Osteocyte (in vitro differentiated cells): ENCODE data around the gene TRIM39. TPM values are rescaled to one million over a fixed set of nuclear protein-coding genes. Genes with fewer than 3 reads are reported as not detected.

Experiments used
- DNase-seq: peaks from one replicate; pipeline ENCODE4 v3.0.0; 2021; ENCODE audit warnings: mixed read lengths; ENCODE audit not compliant: unreplicated experiment; ENCODE audit errors: extremely low spot score
- H3K27ac Mint-ChIP-seq: one replicate; pipeline ENCODE4 v1.8.0; 2021; ENCODE audit warnings: mild to moderate bottlenecking, mixed read lengths; ENCODE audit not compliant: unreplicated experiment
- H3K27me3 Mint-ChIP-seq: one replicate; pipeline ENCODE4 v1.8.0; 2021; ENCODE audit warnings: mixed read lengths; ENCODE audit not compliant: unreplicated experiment
- H3K36me3 Mint-ChIP-seq: one replicate; pipeline ENCODE4 v1.8.0; 2021; ENCODE audit warnings: mixed read lengths; ENCODE audit not compliant: unreplicated experiment
- H3K4me1 Mint-ChIP-seq: one replicate; pipeline ENCODE4 v1.8.0; 2021; ENCODE audit warnings: mixed read lengths; ENCODE audit not compliant: unreplicated experiment
- H3K4me3 Mint-ChIP-seq: one replicate; pipeline ENCODE4 v1.8.0; 2021; ENCODE audit warnings: mild to moderate bottlenecking, moderate library complexity, mixed read lengths; ENCODE audit not compliant: unreplicated experiment
- H3K9me3 Mint-ChIP-seq: one replicate; pipeline ENCODE4 v1.8.0; 2021; ENCODE audit warnings: mixed read lengths; ENCODE audit not compliant: unreplicated experiment
- CTCF ChIP-seq: fragments of 200-600 bp; sonication (generic); IDR thresholded peaks from 2 replicates; pipeline ENCODE4 v1.5.0; 2021; ENCODE audit warnings: antibody characterized with exemption, mild to moderate bottlenecking, moderate library complexity
- total RNA-seq: library from RNA; stranded (reverse); gene quantifications from 2 replicates; pipeline ENCODE4 v1.2.1, GENCODE V29; 2021

TRIM39 gene
- total RNA-seq, 1 donor from 2014 or later, result 14.8 TPM

GRCh38 chr6:30349421-30350177, 22.9 kb downstream of the TRIM39 start:
- no peak for DNase-seq
- Mint-ChIP-seq H3K4me1 (peaks cover 10% of the 10 kb centered on the region), H3K4me3 (no peak overlapping the region), H3K27me3 (peaks cover 4% of the 10 kb centered on the region), H3K36me3 (peaks cover 4% of the 10 kb centered on the region), H3K27ac (no peak overlapping the region), H3K9me3 (no peaks in the 10 kb centered on the region)
- TF ChIP-seq CTCF, result peak; percentile 19

GRCh38 chr6:30350524-30350923, 23.8 kb downstream of the TRIM39 start:
- H3K27ac Mint-ChIP-seq, result no peak overlapping the region
- H3K4me3 Mint-ChIP-seq, result no peak overlapping the region
- peaks cover 9% of the 10 kb centered on the region for H3K27me3 Mint-ChIP-seq
- no peaks in the 10 kb centered on the region for H3K9me3 Mint-ChIP-seq
- H3K36me3 Mint-ChIP-seq, result peaks cover 4% of the 10 kb centered on the region
- DNase-seq, result no peak
- peaks cover 7% of the 10 kb centered on the region for H3K4me1 Mint-ChIP-seq
- TF ChIP-seq CTCF, result no peak

GRCh38 chr6:30352550-30352949, 25.8 kb downstream of the TRIM39 start:
- no peak for DNase-seq
- Mint-ChIP-seq H3K4me3 (no peak overlapping the region), H3K27me3 (peaks cover 19% of the 10 kb centered on the region), H3K36me3 (no peaks in the 10 kb centered on the region), H3K4me1 (no peaks in the 10 kb centered on the region), H3K27ac (no peak overlapping the region), H3K9me3 (no peaks in the 10 kb centered on the region)
- no peak for TF ChIP-seq CTCF

GRCh38 chr6:30355281-30355680, 28.6 kb downstream of the TRIM39 start:
- no peaks in the 10 kb centered on the region for H3K36me3 Mint-ChIP-seq
- DNase-seq, result no peak
- peaks cover 7% of the 10 kb centered on the region for H3K4me1 Mint-ChIP-seq
- H3K27me3 Mint-ChIP-seq, result peaks cover 42% of the 10 kb centered on the region
- TF ChIP-seq CTCF, result no peak
- no peak overlapping the region for H3K27ac Mint-ChIP-seq
- H3K9me3 Mint-ChIP-seq, result no peaks in the 10 kb centered on the region
- H3K4me3 Mint-ChIP-seq, result no peak overlapping the region

GRCh38 chr6:30356536-30356935, 29.8 kb downstream of the TRIM39 start:
- no peak for TF ChIP-seq CTCF
- no peak overlapping the region for H3K27ac Mint-ChIP-seq

More at GRCh38 chr6:30356536-30356935, 29.8 kb downstream of the TRIM39 start:
- DNase-seq, result no peak
- no peaks in the 10 kb centered on the region for H3K9me3 Mint-ChIP-seq
- H3K27me3 Mint-ChIP-seq, result peaks cover 55% of the 10 kb centered on the region
- H3K36me3 Mint-ChIP-seq, result no peaks in the 10 kb centered on the region
- no peak overlapping the region for H3K4me3 Mint-ChIP-seq
- H3K4me1 Mint-ChIP-seq, result peaks cover 7% of the 10 kb centered on the region
